ENCODE measurements around the gene LIPN. TPM values are rescaled to one million over a fixed set of nuclear protein-coding genes. Genes with fewer than 3 reads are reported as not detected.

The LIPN gene
- polyA plus RNA-seq, 1 donor from 2014 or later = not detected

- no peaks in the 10 kb centered on the region for H3F3A ChIP-seq (ENCODE audit: insufficient read depth, low read length, poor library complexity, severe bottlenecking)
- no peaks in the 10 kb centered on the region for H3K79me2 ChIP-seq (replicated peaks; ENCODE audit: insufficient read depth, low read length)
- TF ChIP-seq CTCF (IDR thresholded peaks at IDR 0.05; ENCODE audit: poor library complexity, severe bottlenecking) (no peak), SMC3 (conservative IDR thresholded peaks at IDR 0.05; ENCODE audit: poor library complexity) (no peak), EP300 (conservative IDR thresholded peaks at IDR 0.05; ENCODE audit: poor library complexity, severe bottlenecking) (peak; percentile 43), EZH2 (IDR thresholded peaks at IDR 0.05; ENCODE audit: borderline replicate concordance, insufficient read depth, low read length, poor library complexity, severe bottlenecking) (no peak), POLR2AphosphoS5 (IDR thresholded peaks at IDR 0.05) (no peak), MXI1 (conservative IDR thresholded peaks at IDR 0.05; ENCODE audit: poor library complexity, severe bottlenecking) (no peak), REST (IDR thresholded peaks at IDR 0.05; ENCODE audit: borderline replicate concordance) (no peak)
- no peaks in the 10 kb centered on the region for H3K27me3 ChIP-seq (ENCODE audit: insufficient read depth, low read depth, low read length)
- no peaks in the 10 kb centered on the region for H3K9me3 ChIP-seq (ENCODE audit: low read length)
- peak overlapping the region; percentile 4 for H3K4me2 ChIP-seq (ENCODE audit: low read length)
- H2AFZ ChIP-seq (ENCODE audit: low read depth, low read length) = no peak overlapping the region
- no peaks in the 10 kb centered on the region for H3K9me2 ChIP-seq (ENCODE audit: insufficient read depth, low read length)
- no peaks in the 10 kb centered on the region for H3K36me3 ChIP-seq (ENCODE audit: insufficient read depth, low read length)
- no peaks in the 10 kb centered on the region for H4K20me1 ChIP-seq (ENCODE audit: insufficient read depth)
- H3K4me3 ChIP-seq (ENCODE audit: low read length) = peak overlapping the region; percentile 20
- H3K27ac ChIP-seq (ENCODE audit: low read length) = peak overlapping the region; percentile 50
- H3K9ac ChIP-seq (ENCODE audit: low read length) = no peak overlapping the region
Observed at GRCh38 chr10:88820748-88821401, 61.1 kb downstream of the LIPN start.

GRCh38 chr10:88826388-88826787 is 66.6 kb downstream of the LIPN start:
- no peak overlapping the region for H2AFZ ChIP-seq (ENCODE audit: low read depth, low read length)

More at GRCh38 chr10:88826388-88826787, 66.6 kb downstream of the LIPN start:
- Histone ChIP-seq H3K4me3 (ENCODE audit: low read length) (no peak overlapping the region), H3K79me2 (replicated peaks; ENCODE audit: insufficient read depth, low read length) (no peaks in the 10 kb centered on the region), H3K9me2 (ENCODE audit: insufficient read depth, low read length) (no peaks in the 10 kb centered on the region), H3K4me2 (ENCODE audit: low read length) (no peak overlapping the region), H3K27me3 (ENCODE audit: insufficient read depth, low read depth, low read length) (no peaks in the 10 kb centered on the region), H4K20me1 (ENCODE audit: insufficient read depth) (no peaks in the 10 kb centered on the region), H3K36me3 (ENCODE audit: insufficient read depth, low read length) (no peaks in the 10 kb centered on the region), H3K27ac (ENCODE audit: low read length) (no peak overlapping the region), H3K9me3 (ENCODE audit: low read length) (no peaks in the 10 kb centered on the region), H3K9ac (ENCODE audit: low read length) (no peak overlapping the region), H3F3A (ENCODE audit: insufficient read depth, low read length, poor library complexity, severe bottlenecking) (no peaks in the 10 kb centered on the region)
- TF ChIP-seq REST (IDR thresholded peaks at IDR 0.05; ENCODE audit: borderline replicate concordance) (no peak), TAF1 (IDR thresholded peaks at IDR 0.05; ENCODE audit: low read depth) (no peak), POLR2AphosphoS5 (IDR thresholded peaks at IDR 0.05) (no peak), RAD21 (conservative IDR thresholded peaks at IDR 0.05) (no peak), MXI1 (conservative IDR thresholded peaks at IDR 0.05; ENCODE audit: poor library complexity, severe bottlenecking) (no peak), SMC3 (conservative IDR thresholded peaks at IDR 0.05; ENCODE audit: poor library complexity) (no peak), EP300 (conservative IDR thresholded peaks at IDR 0.05; ENCODE audit: poor library complexity, severe bottlenecking) (no peak)

All from neural cell (in vitro differentiated cells).